ENCODE data around the gene TMEM150B.

TMEM150B gene

DNA sequence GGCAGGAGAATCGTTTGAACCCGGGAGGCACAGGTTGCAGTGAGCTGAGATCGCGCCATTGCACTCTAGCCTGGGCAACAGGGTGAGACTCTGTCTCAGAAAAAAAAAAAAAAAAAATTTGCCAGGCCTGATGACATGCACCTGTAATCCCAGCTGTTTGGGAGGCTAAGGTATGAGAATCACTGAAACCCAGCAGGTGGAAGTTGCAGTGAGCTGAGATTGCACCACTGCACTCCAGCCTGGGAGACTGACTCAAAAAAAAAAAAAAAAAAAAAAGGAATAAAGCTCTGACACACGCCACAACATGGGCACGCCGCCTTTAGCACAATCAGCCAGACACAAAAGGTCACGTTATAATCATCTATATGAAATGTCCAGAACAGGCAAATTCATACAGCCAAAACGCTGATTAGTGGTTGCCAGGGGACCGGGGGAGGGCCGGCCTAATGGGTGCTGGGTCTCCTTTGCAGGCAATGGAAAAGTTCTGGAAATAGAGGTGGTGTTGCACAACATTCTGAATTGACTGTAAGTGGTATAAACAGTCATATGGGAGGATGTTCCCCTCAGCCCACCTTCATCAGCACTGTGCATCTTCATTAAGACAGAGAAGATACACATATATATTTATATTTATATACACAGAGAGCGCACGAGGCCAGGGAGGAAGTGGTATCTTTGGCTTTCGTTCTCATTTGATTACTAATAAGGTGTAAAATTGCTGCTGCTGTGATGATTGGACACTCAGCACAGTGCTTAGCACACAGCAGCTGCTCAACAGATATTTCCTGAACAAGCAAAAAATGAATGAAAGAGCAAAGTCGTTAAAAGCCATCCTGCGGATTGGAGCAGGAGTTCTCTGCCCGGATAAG, 49.1 kb downstream of the TMEM150B start:
- no peak for DNase-seq

DNA sequence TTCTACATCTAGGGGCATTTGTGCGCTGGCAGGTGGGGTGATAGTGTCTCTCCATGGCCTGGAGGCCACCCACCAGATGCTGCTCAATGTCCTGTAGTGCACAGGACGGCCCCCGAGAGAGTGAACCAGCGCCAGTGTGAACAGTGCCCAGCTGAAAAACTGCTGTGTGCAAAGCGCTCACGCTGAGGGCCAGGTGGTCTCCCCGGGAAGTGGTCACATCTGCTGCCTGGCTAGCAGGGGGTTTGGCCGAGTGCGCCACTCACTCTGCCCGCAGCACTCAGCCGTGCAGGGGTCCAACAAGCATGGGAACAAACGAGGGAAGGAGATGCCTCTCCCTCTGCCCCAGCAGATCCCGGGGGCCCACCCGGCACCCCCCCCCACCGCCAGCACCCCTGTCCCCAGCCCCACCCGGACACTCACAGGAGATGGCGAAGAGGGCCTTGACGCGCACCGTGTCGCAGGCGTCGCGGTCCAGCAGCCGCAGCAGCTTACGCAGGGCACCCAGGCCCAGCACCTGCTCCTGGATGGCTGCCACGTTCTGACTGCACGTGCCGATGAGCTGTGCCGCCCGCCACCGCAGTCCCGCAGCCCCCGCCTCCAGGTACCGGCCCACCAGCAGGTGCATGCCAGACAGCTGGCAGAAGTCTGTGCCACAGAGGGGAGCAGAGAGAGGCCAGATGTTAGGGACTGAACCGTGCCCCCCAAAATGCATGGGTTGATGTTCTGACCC, 51.0 kb downstream of the TMEM150B start:
- DNase-seq, result no peak

DNA sequence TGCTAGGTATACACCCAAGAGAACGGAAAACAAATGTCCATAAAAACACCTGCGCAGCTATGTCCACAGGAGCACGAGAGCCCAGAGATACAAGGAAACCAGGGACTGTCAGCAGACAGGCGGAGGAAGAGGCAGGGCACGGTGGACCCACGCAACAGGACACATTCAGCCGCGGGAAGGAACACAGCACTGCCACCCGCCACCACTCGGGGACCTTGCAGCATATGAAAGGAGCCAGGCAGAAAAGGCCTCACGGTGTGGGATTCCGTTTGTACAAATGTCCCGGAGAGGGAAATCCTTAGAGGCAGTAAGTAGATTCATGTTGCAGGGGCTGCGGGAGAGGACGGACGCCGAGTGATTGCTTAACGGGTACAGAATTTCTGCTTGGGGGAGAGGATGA, 53.0 kb downstream of the TMEM150B start:
- DNase-seq, result no peak

DNA sequence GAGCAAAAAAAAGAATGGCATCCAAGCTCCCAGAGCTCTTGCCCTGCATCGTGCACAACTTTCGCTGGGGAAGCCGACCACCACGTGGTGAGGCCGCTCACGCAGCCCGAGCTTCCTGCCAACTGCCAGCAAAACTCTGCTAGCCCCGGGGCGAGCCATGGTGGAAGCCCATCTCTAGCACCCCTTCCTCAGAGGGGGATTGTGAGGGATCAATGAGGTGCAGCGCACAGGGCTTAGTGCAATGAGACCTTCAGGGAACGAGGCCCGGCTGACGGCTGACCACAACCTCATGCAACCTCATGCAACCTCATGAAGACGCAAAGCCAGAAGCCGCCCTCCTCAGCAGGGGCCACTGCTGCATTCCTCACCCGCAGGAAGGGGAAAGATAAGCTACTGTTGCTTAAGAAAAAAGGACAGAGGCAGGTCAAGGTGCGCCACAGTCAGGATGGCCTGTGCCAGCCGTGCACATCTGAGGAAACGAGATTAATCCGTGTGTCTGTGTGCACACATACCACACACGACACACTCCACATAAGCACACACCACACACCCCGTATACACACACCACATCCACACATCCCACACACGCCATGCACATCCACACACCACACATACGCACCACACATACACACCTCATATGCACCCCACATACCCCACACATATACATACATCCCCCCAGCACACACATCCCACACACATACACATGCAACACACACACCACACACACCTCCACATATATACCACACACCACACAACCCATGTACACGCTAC, 54.8 kb downstream of the TMEM150B start:
- DNase-seq, result no peak

DNA sequence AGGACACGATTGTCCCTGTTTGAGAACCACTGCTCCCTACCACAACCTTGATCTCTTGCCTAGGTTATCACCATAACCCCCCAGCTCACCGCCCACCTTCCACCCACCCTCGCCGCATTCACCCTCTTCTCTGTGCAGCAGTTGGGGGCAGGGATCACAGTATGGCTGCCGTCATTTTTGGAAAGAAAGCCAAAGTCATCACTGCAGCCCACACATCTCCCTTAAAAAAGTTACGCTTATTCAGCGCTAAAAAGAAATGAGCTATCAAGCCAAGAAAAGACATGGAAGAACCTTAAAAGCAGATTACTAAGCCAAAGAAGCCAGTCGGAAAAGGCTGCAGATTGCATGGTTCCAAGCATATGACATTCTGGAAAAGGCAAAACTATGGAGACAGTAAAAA, 55.8 kb downstream of the TMEM150B start:
- DNase-seq, result no peak

DNA sequence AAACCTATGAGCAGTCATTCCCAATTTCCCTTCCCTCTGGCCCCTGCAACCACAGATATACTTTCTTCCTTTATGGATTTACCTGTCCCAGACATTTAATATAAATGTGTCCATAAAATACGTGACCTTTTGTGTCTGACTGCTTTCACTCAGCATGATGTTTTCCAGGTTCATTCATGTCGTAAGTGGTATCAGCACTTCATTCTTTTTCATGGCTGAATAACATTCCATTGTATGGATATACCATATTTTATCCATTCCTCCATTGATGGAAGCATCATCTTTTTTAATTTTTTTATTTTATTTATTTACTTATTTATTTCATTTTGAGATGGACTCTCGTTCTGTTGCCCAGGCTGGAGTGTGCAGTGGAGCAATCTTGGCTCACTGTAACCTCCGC, 58.3 kb downstream of the TMEM150B start:
- no peak for DNase-seq

DNA sequence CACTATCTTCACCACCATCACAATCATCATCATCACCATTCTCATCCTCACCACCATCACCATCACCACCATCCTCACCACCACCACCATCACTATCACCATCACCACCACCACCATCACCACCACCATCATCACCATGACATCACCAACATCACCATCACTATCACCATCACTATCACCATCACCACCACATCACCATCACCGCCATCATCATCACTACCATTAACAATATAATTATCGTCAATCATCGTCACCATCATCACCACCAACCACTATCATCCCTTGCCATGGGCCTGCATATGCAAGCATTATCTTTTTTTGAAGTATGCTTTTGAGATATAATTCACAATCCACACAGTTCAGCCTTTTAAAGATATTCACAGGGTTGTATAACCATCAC, 58.7 kb downstream of the TMEM150B start:
- DNase-seq, result no peak

DNA sequence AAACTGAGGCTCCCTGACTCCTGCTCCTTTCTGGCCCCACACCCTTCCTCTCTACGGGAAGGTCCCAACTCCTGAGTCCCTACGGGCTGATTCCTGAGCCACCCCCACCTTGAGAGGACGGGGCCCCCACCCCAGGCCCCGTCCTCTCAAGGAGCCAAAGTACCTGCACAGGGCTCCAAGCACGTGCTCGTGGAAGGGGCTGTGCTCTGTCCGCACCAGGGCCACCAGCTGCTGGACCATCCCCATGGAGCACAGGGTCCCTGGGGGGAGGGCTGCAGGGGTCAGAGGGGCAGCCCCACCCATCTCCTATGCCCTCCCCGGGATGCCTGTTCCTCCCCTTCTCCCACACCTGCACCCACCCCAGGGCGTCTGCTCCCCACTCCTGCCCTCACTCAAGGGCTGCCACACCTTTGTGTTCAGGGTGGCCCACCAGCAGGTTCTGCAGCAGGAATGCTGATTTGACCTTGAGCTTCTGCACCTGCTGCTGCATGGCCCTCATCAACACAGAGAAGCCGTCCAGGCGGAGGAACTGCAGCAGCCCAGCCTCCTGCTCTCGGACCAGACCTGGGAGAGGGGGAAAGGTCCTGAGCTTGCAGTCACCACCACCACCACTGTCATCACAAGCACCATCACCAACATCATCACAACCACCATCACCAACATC, 59.3 kb downstream of the TMEM150B start:
- DNase-seq, result no peak

DNA sequence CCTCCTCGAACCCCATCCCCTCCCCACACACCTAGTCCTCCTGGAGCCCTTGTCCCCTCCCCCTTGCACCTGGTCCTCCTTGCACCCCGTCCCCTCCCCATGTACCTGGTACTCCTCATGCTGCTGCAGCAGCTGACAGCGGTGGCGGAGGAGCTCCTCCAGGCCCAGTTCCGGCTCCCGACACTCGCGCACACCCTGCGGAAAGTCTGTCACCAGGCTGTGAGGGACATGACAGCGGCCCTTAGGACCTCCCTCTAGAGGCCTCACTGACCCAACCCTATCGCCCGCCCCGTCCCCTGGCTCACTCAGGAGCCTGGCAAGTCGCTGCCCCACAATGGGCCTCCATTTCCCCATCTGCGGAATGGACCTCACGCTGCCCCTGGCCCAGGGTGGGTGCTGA, 60.0 kb downstream of the TMEM150B start:
- DNase-seq, result no peak

DNA sequence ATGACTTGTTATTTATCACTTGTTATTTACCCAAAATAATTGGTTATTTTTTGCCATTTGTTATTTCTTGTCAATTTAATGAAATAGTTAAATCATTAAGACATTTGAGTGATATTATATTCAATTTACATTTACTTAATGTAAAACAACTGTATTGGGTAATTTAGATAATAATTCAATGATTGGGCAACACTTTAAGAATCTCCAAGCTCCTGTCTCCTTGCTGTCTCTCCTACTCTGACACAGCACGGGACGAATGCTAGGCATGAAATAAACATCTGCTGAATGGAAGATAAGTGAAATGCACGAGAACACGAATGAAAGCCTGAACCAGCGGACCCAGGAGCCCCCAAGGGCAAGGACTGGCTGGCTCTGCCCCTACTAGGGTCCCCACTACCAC, 60.6 kb downstream of the TMEM150B start:
- DNase-seq, result no peak

All from cerebellar nuclear complex (tissue), 1 donor.